GM18507 (cell line): ENCODE measurements around the gene MLC1.

Experiments
- DNase-seq: peaks from one replicate; pipeline ENCODE4 v3.0.0; 2011; ENCODE audit warnings: low read depth; ENCODE audit not compliant: insufficient read length; ENCODE audit errors: extremely low spot score
- FAIRE-seq: peaks from 2 replicates; lab custom pipeline; 2011; peaks lifted over from hg19 to GRCh38; lab: Jason Lieb, UNC

The MLC1 gene

GRCh38 chr22:50081426-50082196, 3.6 kb downstream of the MLC1 start:
- DNase-seq (no peak), FAIRE-seq (no peak)

- DNase-seq (no peak), FAIRE-seq (no peak)
Observed at GRCh38 chr22:50080077-50080465, 5.2 kb downstream of the MLC1 start.

- FAIRE-seq (no peak), DNase-seq (no peak)
Observed at GRCh38 chr22:50078761-50079160, 6.5 kb downstream of the MLC1 start.

- DNase-seq (no peak), FAIRE-seq (no peak)
Observed at GRCh38 chr22:50078246-50078645, 7.0 kb downstream of the MLC1 start.

GRCh38 chr22:50076646-50077535, 8.3 kb downstream of the MLC1 start:
- FAIRE-seq (no peak), DNase-seq (no peak)

GRCh38 chr22:50074551-50075530, 10.4 kb downstream of the MLC1 start:
- no peak for FAIRE-seq
- DNase-seq = no peak

GRCh38 chr22:50074056-50074455, 11.2 kb downstream of the MLC1 start:
- FAIRE-seq (no peak), DNase-seq (no peak)

- no peak for FAIRE-seq
- DNase-seq = no peak
Observed at GRCh38 chr22:50072714-50073538, 12.3 kb downstream of the MLC1 start.

- DNase-seq (no peak), FAIRE-seq (no peak)
Observed at GRCh38 chr22:50072167-50072555, 13.1 kb downstream of the MLC1 start.

GRCh38 chr22:50071432-50072166, 13.6 kb downstream of the MLC1 start:
- DNase-seq (no peak), FAIRE-seq (no peak)

- no peak for FAIRE-seq
- DNase-seq = no peak
Observed at GRCh38 chr22:50070366-50070765, 14.9 kb downstream of the MLC1 start.

GRCh38 chr22:50068096-50068495, 17.1 kb downstream of the MLC1 start:
- DNase-seq = no peak
- no peak for FAIRE-seq

- FAIRE-seq (no peak), DNase-seq (no peak)
Observed at GRCh38 chr22:50067244-50067643, 18.0 kb downstream of the MLC1 start.

- no peak for DNase-seq
- FAIRE-seq = no peak
Observed at GRCh38 chr22:50064453-50064852, 20.8 kb downstream of the MLC1 start.

- no peak for FAIRE-seq
Observed at GRCh38 chr22:50063589-50064393, 21.4 kb downstream of the MLC1 start.

GRCh38 chr22:50062509-50063135, 22.6 kb downstream of the MLC1 start:
- FAIRE-seq (no peak), DNase-seq (no peak)

More at GRCh38 chr22:50063589-50064393, 21.4 kb downstream of the MLC1 start:
- DNase-seq = no peak

- DNase-seq (no peak), FAIRE-seq (no peak)
Observed at GRCh38 chr22:50061824-50062355, 23.3 kb downstream of the MLC1 start.
